Fibroblast of the conjunctiva (primary cell): ENCODE measurements around the gene FANCD2.
A peak's percentile ranks its signal among the peaks of the same experiment; 100 is the strongest.
"Not testable (repeated sequence)": the region's sequence is repeated elsewhere in the genome, so short reads cannot be mapped to it uniquely, and the experiment has no call there.

ENCODE experiments used
- DNase-seq: peaks from one replicate; pipeline ENCODE4 v3.0.0-alpha.2; 2010; ENCODE audit warnings: low read depth

Gene FANCD2

DNA sequence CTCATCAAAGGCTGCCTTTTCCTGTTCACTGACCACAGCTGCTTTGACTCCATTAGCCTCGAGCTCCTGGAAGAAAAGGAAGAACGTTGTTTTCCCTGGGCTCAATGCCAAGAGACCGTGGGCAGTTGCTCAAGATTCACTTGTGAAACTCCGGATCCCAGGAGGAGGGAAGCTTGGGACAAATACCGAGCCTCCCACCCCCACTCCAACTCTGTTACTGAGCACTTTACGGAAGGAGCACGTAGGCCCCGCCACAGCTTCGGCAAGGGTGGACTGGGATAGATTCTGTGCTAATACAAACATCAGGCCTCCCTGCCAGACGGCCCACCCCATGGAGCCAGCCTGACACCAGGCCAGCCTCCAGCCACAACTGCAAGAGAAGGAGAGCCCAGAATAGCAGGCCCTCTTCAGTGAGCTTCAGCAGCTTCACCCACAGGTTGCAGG is 10.8 kb upstream of the FANCD2 start:
- DNase-seq = peak; percentile 88

DNA sequence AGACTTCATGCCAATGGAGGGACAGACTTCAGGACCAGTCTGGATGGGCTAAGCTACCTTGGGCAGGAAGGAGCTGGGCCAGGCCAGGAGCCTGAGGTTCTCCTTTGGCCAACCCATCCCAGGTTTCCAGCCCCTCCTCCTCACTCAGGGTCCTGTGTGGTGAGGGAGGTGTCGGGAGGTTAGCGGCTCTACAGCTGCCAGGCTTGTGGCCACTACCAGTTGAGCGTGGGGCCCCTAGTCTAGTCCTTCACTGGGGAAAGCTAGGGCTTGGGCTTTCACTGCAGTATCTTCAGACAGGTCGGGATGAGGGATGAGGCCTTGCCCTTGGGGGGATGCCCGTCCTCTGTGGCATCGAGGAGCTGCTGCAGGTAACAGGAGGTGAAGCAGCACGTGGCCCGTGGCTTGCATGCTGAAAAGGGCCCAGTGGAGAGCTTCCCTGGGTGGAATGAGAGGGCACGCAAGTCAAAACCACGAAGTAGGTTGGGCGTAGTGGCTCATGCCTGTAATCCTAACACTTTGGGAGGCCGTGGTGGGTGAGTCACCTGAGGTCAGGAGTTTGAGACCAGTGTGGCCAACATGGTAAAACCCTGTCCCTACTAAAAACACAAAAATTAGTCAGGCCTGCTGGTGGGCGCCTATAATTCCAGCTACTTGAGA is 8.5 kb upstream of the FANCD2 start:
- no peak for DNase-seq

DNA sequence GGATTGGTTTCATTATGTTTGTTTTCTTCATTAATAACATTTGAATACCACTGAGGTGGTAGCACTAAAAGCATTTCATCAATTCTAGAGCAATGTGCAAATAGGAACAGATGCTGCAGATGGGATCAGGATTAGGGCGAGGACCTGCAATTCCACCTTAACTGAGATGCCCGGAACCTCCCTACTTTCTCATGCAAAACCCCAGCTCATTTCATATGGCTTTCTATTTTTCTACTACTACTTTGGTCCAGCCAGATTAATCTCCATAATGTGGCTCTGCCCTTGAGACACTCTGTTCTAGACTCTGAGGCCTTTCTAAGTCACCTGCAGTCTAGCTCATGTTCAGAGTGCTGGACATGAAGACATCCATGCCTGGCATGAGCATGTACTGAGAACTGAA is 7.4 kb upstream of the FANCD2 start:
- DNase-seq = not testable (repeated sequence)

DNA sequence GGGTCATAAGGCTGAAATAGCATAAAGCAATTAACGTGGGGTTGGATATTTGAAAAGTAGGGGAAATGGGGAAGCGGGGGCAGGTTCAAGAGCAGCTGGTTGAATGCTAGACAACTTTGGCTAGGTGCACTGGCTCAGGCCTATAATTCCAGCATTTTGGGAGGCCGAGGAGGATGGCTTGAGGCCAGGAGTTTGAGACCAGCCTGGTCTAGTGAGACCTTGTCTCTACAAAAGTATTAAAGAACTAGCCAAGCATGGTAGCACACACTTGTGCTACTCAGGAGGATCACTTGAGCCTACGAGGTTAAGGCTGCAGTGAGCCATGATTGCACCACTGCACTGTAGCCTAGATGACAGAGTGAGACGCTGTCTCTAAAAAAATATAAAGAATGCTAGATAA is 6.9 kb upstream of the FANCD2 start:
- DNase-seq = no peak

DNA sequence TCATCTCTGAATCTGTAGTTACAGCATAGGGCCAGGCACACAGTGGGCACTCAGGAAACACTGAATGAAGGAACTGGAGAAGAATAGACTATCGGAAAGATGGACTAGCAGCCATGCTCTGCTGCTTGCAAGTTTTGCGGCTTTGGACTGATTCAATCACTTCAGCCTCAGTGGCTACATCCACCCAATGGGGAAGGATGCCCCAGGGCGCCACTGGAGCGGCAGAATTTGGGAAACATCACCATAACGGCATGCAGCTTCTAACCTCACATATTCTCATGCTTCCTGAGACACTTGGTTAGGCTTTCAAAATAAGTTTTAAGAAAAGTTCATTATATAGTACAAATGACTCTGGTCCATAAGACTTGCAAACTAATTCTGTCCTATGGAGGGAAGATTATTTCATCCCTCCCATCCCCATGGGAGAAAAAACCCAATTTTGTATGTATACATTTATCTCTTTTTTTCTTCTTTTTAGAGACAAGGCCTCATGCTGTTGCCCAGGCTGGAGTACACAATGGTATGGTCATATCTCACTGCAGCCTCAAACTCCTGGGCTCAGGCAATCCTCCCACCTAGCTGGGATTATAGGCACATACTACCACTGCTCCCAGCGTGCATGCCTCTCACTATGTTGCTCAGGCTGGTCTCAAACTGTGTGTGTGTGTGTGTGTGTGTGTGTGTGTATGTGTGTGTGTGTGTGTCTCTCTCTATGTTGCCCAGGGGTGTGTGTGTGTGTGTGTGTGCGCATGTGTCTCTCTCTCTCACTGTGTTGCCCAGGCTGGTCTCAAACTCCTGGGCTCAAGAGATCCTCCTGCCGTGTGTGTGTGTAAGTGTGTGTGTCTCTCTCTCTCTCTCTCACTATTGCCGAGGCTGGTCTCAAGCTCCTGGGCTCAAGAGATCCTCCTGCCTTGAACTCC is 4.1 kb upstream of the FANCD2 start:
- no peak for DNase-seq

DNA sequence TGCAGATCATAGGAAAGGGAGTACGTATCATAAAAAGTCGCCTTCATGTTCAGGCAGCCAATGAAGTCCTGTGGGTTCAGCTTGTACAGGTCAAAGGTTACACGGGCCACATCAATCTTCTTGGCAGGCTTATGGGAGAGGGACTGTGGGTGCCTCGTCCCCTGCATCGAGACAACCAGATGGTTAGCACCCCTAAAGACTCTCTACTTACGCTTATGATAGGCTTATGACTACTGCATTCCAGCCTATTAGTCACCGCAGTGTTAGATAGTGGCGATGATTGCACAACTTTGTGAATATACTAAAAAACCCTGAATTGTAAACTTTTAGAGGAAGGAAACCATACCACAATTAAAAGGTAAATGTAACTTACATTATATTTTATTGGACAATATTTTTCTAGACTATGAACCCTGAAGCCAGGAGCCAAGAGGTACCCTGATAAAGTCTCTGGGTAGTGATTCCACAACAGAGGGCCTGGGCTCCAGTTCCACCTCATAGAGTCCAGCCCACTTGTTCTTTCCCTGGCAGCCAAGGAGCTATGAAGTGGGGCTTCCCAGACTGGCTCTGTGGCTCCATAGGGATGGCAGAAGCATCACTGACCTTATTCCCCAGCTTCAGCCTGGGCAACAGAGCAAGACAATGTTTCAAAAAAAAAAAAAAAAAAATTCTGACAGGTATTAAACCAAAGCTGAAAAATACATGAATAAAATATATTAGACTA is 2.5 kb upstream of the FANCD2 start:
- DNase-seq = peak; percentile 35

DNA sequence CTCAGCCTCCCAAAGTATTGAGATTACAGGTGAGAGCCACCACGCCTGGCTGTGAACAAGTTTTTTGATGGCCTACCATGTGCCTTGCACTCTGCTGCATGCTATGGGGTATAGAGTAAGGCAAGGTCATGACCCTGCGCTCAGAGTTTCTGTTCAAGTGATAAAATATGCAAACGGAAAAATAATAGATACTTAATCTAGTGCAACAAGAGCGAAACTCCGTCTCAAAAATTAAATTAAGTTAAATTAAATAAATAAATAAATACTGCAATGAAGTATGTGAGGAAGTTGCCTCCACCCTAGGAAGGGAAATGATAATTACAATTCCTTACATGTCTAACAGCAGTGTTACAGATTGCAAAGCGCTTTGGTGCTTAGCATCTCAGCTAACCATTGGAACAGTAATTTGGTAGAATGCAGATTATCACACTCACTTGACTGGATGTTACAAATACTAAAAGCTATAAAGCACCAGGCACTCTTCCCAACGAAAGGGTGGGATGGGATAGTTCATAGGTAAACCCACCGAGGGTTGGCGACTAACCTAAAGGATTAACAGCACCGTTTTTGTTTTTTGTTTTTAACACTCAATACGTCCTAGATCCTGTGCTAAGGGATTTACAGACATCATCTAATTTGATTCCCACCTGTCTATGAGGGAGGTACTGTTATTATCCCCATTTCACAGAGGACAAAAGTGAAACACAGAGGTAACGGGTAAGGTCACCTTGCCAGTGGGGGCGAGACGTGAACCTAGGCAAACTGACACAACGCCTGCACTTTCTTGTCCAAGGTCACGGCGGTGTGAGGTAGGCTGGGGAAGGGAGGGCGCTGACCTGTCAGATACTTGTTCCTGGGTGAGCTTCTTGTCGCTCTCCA is 793 bp upstream of the FANCD2 start:
- DNase-seq = no peak

DNA sequence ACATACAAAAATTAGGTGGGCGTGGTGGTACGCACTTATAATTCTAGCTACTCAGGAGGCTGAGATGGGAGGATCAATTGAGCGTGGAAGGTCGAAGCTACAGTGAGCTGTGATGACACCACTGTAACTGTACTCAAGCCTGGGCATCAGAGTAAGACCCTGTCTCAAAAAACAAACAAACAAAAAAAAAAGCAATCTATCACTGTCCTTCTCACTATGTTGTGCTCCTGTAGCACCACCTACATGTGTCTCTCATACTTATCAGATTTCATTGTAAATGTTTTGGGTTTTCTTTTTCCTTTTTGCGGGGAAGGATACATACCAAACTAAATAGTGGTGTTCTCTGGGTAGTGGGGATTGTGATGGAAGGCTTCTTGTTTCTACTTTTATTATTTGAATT is 14.8 kb downstream of the FANCD2 start:
- no peak for DNase-seq

DNA sequence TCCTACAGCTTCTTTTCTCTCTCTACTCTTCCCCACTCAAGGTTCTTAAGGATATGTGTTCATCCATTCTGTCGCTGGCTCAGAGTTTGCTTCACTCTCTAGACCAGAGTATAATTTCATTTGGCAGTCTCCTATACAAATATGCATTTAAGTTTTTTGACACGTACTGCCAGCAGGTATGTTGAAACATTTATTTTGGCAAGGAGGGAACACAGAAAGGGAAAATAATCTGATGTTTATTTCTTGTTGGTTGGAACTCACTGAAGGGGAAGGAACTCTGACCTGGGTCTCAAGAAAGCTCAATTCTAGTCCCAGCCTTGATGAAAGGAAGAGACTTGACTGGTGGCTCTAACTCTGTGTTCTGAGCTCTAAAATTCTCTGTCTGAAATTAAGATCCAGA is 21.6 kb downstream of the FANCD2 start:
- DNase-seq = no peak

DNA sequence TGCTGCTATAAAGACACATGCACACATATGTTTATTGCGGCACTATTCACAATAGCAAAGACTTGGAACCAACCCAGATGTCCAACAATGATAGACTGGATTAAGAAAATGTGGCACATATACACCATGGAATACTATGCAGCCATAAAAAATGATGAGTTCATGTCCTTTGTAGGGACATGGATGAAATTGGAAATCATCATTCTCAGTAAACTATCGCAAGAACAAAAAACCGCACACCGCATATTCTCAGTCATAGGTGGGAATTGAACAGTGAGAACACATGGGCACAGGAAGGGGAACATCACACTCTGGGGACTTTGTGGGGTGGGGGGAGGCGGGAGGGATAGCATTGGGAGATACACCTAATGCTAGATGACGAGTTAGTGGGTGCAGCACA is 26.8 kb downstream of the FANCD2 start:
- not testable (repeated sequence) for DNase-seq

DNA sequence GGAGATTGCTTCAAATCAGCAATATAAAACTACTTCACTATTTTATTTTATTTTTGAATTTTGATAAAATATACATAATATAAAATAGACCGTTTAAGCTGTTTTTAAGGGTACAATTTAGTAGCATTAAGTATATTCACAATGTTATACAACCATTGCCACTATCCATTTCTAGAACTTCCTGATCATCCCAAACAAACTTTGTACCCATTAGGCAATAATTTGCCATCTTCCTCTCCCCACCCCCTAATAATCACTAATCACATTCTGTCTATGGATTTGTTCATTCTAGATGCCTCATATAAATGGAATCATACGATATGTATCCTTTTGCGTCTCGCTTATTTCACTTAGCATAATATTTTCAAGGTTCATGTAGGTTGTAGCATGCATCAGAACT is 28.9 kb downstream of the FANCD2 start:
- no peak for DNase-seq

DNA sequence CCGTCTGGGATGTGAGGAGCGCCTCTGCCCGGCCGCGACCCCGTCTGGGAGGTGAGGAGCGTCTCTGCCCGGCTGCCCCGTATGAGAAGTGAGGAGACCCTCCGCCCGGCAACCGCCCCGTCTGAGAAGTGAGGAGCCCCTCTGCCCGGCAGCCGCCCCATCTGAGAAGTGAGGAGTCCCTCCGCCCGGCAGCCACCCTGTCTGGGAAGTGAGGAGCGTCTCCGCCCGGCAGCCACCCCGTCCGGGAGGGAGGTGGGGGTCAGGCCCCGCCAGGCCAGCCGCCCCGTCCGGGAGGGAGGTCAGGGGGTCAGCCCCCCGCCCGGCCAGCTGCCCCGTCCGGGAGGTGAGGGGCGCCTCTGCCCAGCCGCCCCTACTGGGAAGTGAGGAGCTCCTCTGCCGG is 43.8 kb downstream of the FANCD2 start:
- DNase-seq = not testable (repeated sequence)

DNA sequence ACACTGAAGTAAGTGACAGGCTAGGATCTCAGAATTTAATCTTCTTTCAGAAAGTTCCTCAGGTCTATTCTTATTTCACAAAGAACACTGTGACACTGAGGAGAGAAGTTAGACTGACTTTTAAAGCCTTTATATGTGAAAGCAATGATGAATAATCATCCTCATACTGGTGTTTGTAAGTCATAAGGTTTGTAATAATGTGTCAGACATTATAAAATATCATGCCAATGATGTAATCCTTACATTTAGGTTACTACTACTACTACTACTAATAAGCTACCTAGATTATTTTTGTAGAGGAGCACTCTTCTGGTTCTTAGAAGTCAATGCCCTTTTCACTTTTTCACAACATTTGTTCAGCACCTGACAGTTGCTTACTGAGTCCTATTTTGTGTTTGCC is 48.4 kb downstream of the FANCD2 start:
- no peak for DNase-seq

DNA sequence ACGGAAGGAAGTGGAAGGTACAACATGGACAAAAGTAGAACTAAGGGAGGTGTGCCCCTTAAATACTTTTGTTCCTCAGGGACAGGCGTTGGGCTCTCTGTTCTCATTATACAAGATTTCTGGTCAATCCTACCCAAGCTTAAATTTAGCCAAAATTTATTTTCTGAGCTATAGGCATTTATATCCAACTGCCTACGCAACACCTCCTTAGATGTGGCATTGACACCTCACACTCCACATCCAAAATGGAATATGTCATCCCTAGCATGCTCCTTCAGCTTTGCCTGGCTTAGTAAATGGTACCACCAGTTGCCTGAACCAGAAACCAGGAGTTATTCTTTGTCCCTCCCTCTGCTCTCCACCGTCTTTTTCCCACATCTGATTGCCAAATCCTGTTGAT is 55.6 kb downstream of the FANCD2 start:
- DNase-seq = no peak

DNA sequence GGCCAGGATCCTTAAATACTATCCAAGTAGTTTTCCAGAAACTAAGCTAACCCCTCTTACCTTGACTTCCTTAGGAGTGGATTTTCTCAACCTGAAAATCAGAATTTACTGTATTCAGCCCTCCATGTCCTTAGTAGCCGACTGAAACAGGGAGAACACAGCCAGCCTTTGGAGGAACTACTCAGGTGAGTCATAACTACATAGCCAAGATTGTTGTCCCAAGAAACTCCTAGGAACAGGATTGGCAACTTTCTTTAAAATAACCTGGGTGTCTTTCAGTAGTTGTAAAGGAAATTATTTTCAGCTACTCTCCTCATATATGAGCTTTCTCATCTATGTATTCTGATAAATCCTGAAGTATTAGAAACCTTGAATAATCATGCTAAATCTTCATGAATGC is 59.5 kb downstream of the FANCD2 start:
- no peak for DNase-seq

DNA sequence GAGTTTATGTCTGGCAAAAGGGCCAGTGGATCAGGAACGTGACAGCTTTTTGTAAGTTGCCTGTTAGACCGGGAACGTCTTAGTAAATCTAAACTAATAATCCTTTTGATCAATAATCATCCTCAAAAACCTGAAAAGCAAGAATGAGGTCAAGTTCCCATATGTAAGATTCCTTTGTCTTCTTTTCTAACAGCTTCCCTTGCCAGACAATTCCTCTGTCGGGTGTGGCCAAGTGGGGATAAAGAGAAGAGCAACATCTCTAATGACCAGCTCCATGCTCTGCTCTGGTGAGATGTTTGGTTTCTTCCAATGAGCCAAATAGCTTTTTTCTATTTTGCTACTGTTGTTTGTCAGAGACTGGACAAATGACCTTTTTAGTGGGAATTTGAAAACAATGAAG is 62.0 kb downstream of the FANCD2 start:
- no peak for DNase-seq

DNA sequence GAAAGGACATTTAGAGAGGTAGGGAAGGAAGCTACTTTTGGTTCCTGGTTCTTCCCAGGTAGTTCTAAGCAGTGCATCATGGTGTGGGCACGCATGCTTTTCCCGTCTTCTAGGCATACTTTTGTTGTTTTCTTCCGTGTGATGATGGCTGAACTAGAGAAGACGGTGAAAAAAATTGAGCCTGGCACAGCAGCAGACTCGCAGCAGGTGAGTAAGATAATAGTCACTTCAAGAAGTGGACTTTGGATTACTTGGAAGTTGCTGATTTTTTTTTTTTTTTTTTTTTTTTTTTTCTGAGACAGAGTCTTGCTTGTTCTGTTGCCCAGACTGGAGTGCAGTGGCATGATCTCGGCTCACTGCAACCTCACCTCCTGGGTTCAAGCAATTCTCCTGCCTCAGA is 63.9 kb downstream of the FANCD2 start:
- no peak for DNase-seq

DNA sequence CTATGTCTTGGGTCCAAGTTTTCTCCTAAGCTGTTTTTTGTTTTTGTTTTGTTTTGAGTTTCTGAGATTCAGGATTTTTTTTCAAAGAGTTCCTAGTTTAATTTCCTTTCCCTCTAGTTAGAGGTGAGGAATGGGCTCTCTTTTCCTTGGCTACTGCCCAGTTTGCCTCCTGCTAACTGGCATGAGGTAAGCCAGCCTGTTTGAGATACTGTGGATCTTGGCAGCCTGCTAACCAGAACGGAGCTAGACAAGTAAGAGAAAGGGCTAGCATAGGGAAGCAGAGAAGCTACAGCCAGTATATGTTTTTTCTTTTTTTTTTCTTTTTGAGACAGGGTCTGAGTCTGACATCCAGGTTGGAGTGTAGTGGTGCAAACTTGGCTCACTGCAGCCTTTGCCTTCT is 64.5 kb downstream of the FANCD2 start:
- DNase-seq = not testable (repeated sequence)

DNA sequence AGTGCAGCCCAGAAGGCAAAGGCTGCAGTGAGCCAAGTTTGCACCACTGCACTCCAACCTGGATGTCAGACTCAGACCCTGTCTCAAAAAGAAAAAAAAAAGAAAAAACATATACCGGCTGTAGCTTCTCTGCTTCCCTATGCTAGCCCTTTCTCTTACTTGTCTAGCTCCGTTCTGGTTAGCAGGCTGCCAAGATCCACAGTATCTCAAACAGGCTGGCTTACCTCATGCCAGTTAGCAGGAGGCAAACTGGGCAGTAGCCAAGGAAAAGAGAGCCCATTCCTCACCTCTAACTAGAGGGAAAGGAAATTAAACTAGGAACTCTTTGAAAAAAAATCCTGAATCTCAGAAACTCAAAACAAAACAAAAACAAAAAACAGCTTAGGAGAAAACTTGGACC is 65.2 kb downstream of the FANCD2 start:
- DNase-seq = not testable (repeated sequence)

DNA sequence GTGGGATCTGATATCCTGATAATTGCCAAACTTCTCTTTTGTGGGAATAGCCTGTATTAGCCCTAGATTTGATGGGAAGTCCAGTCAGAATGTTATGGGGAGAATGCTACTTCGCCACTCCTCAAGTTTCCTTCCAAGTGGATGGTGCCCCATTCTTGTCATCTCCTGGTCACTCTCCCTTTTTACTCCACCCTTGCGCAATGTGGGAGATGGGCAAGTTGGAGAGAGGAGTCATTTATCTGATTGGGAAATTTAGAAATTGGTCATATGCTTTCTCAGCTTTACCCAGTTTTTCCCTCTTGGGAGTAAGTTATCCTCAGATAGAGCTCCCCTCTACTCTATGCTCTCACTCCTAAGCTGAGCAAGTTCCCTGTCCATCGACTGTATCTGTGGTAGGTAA is 67.4 kb downstream of the FANCD2 start:
- DNase-seq = no peak

DNA sequence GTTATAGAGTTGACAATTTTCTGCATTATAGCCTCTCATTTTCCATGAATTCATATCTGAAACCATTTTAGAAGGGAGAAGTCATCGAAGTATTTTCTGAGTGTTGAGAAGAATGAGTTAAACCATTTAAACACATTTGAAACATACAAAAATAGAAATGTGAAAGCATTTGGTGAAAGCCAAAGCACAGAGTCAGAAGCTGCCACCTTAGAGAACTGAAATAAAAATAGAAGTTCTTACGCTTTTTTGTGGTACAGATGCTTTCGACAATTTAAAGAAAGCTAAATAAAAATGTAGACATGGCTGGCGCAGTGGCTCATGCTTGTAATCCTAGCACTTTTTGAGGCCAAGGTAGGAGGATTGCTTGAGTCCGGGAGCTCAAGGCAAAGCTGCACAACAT is 72.8 kb downstream of the FANCD2 start:
- DNase-seq = no peak

DNA sequence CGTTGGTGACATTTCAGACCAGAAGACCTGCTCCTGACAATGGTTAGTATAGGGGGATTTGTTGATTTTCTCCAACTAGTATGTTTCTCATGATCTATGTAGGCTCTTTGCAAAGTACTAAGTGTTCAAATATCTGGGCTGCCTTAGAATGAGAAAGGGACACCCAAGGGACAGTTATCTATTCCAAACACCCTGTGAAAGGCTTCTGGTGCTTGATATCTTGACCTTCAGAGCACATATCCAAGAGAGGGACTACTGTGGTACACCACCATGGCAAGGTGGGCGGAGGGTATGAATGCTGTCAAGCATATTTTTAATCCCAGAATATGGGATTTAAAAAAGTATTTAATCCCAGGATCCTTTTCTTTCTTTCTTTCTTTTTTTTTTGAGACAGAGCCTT is 80.7 kb downstream of the FANCD2 start:
- DNase-seq = no peak
